GM18526 (cell line): Measurements from ENCODE around the gene ZNF483.

Source experiments
- POLR2A ChIP-seq: IDR thresholded peaks from 3 replicates; pipeline ENCODE4 v1.6.1; 2011; ENCODE audit not compliant: insufficient read length; ENCODE audit errors: extremely low read depth

The ZNF483 gene

GRCh38 chr9:111525056-111525977 is at the start of gene ZNF483:
Gene ZNF483 (plus strand): TSS chr9:111525179. CDS start chr9:111527396, 2,217 bp downstream.
- TF ChIP-seq POLR2A: no peak

DNA sequence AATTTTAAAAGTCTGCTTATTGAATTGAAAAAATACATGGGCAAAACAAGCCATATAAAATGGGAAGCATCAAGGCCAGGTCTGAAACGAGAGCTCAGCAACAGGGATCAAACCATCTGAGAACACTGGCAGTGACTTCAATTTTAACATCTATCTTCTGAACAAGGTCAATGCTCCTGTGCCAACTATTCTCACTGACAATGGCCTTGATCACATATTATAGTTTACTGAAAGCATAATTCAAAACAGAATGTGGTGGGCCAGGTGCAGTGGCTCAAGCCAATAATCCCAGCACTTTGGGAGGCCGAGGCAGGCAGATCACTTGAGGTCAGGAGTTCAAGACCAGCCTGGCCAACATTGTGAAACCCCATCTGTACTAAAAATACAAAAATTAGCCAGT is 49.8 kb upstream of the ZNF483 start:
- TF ChIP-seq POLR2A: no peak

DNA sequence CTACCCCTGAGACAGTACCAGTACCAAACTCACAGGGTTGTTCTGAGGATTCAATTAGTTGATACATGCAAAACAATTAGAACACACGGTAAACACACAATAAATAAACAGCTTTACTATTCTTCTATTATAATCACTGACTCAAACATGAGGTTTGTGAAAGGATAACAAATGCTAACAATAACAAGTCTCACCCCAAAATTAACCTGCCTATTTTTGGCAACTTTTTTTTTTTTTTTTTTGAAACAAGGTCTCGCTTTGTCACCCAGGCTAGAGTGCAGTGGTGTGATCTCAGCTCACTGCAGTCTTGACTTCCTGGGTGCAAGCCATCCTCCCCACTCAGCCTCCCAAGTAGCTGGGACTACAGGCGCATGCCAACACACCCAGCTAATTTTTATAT is 47.3 kb upstream of the ZNF483 start:
- TF ChIP-seq POLR2A: no peak

GRCh38 chr9:111481885-111482636 is 42.9 kb upstream of the ZNF483 start:
- TF ChIP-seq POLR2A: no peak

GRCh38 chr9:111482694-111483438 is 42.1 kb upstream of the ZNF483 start:
- TF ChIP-seq POLR2A: peak; percentile 27

DNA sequence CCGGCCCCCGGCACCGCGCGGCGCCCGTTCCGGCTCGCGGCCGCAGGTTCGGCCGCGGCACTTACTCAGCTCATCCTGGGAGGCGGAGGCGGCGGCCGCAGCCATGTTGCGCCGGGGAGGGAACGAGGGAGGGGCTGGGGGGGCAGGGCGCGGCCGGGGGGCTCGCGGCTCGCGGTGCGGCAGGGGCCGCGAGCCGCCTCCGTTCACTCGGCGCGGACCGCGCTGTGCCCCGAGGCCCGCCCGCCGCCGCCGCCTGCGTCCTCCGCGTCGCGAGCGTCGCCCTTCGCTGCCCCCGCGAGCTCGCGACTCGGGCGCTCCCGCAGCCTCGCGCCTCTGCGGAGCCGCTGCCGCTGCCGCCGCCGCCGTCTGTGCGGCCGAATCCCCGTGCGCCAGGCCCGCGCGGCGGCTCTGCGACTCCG is 41.5 kb upstream of the ZNF483 start:
- TF ChIP-seq POLR2A: peak; percentile 41

DNA sequence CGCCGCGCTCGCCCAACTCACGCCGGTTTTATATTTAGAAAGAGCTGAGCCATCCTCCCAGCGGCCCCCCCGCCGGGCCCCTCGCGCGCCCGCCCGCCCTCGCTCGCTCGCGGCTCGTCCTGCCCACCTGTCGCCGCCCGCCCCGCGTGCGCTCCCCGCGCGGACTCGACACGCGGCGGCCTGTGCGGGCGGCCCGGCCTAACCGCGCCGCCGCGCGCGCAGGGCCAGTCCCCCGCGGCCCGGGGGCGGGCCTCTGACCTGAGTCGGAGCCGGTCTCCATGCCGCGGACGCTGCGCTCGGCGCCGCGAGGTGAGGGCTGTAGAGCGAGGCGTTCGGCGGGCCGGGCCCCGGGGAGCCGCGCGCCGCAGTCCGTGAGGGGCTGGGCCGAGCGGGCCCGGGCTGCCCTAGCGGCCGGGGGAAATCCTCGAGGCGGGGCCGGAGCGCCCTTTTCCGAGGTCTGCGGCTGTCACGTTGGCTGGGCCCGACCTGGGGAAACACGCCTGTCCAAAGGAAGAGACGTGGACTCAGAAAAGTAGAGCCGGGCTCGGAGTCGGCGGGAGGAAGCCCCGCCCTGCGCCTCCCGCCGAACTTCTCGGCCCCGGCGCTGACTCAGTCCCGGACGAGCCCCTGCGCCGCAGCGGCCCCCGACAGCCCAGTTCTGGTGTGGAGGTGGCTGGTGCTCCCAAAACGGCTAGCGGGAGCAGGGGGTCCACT is 41.0 kb upstream of the ZNF483 start, which contains the start of gene ECPAS:
TSS of gene ECPAS (minus strand) at position 526 of the 714 bp plus-strand sequence. CDS start 11,465 bp downstream, outside the sequence.
- TF ChIP-seq POLR2A: peak; percentile 56

DNA sequence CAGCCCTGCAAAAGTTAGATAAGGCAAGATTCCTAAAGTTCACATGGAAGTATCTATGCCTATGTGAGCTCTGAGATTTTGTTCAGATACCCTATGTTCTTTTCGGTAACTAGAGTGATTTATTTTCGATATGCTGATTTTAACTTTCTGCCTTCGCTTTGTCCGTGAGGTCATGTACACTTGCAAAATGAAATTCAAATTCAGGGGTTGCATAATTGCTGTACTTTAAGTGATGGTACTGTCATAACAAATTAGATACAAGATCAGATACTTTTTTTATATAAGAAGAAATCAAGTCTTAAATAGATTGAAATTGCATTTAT is 40.4 kb upstream of the ZNF483 start:
- TF ChIP-seq POLR2A: no peak

DNA sequence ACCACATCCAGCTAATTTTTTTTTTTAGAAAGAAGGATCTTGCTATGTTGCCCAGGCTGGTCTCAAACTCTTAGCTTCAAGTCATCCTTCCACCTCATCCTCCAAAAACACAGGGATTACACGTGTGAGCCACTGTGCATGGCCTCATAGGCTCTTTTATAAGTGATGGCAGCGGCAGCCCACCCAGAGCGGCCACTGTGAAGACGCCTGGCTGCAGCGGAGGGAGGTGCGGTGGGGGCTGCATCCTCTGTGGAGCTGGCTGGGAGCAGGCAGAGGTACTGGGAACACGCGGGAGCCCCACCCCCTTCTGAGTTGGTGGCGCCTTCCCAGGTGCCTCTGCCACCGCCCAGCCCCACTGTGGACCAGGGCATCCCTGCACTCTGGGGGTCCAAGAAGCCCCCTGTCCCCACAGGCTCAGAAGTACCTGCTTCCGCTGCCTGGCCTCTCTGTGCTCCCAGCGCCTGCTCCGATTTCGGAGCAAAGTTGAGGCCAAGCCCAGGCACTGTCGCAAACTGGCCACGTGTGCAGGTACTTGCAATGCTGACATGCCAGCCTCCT is 23.9 kb upstream of the ZNF483 start:
- no peak for TF ChIP-seq POLR2A

DNA sequence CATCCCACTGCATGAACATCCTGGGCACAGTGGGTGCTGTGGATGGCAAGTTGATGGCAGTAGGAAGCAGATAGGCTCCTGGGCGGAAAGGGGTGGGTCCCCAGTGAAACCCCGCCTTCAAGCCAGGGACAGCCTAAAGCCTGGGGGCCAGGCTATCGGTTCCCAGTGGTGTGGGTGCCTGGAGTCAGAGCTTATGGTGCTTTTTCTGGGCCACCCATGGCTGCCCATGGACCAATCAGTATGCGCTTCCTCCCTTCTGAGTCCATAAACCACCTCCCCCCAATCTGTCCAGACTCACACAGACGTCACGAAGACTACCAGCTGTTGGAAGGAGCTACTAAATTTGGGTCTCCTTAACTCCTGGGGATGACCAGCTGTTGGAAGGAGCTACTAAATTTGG is 23.3 kb upstream of the ZNF483 start:
- TF ChIP-seq POLR2A: no peak

GRCh38 chr9:111502506-111502905 is 22.5 kb upstream of the ZNF483 start:
- TF ChIP-seq POLR2A: no peak

- TF ChIP-seq POLR2A: no peak
These were observed 10.0 kb upstream of the ZNF483 start for GRCh38 chr9:111514967-111515366.

GRCh38 chr9:111516061-111516465 is 8.9 kb upstream of the ZNF483 start:
- no peak for TF ChIP-seq POLR2A

- TF ChIP-seq POLR2A: no peak
These were observed 286 bp upstream of the ZNF483 start for GRCh38 chr9:111524731-111525055.

DNA sequence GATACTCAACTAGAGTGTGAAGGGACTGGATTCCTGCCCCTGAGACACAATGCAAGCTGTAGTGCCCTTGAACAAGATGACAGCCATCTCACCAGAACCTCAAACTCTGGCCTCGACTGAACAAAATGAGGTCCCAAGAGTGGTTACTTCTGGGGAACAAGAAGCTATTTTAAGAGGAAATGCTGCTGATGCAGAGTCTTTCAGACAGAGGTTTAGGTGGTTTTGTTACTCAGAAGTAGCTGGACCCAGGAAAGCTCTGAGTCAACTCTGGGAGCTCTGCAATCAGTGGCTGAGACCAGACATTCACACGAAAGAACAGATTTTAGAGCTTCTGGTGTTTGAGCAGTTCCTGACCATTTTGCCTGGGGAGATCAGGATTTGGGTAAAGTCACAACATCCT is 2.4 kb downstream of the ZNF483 start:
- TF ChIP-seq POLR2A: no peak
